Osteocyte (in vitro differentiated cells): Measurements from ENCODE around the gene GRM3. TPM values are rescaled to one million over a fixed set of nuclear protein-coding genes. Genes with fewer than 3 reads are reported as not detected.

Source experiments
- DNase-seq: peaks from one replicate; pipeline ENCODE4 v3.0.0; 2021; ENCODE audit warnings: mixed read lengths; ENCODE audit not compliant: unreplicated experiment; ENCODE audit errors: extremely low spot score
- H3K27ac Mint-ChIP-seq: one replicate; pipeline ENCODE4 v1.8.0; 2021; ENCODE audit warnings: mild to moderate bottlenecking, mixed read lengths; ENCODE audit not compliant: unreplicated experiment
- H3K27me3 Mint-ChIP-seq: one replicate; pipeline ENCODE4 v1.8.0; 2021; ENCODE audit warnings: mixed read lengths; ENCODE audit not compliant: unreplicated experiment
- H3K36me3 Mint-ChIP-seq: one replicate; pipeline ENCODE4 v1.8.0; 2021; ENCODE audit warnings: mixed read lengths; ENCODE audit not compliant: unreplicated experiment
- H3K4me1 Mint-ChIP-seq: one replicate; pipeline ENCODE4 v1.8.0; 2021; ENCODE audit warnings: mixed read lengths; ENCODE audit not compliant: unreplicated experiment
- H3K4me3 Mint-ChIP-seq: one replicate; pipeline ENCODE4 v1.8.0; 2021; ENCODE audit warnings: mild to moderate bottlenecking, moderate library complexity, mixed read lengths; ENCODE audit not compliant: unreplicated experiment
- H3K9me3 Mint-ChIP-seq: one replicate; pipeline ENCODE4 v1.8.0; 2021; ENCODE audit warnings: mixed read lengths; ENCODE audit not compliant: unreplicated experiment
- CTCF ChIP-seq: fragments of 200-600 bp; sonication (generic); IDR thresholded peaks from 2 replicates; pipeline ENCODE4 v1.5.0; 2021; ENCODE audit warnings: antibody characterized with exemption, mild to moderate bottlenecking, moderate library complexity
- total RNA-seq: library from RNA; stranded (reverse); gene quantifications from 2 replicates; pipeline ENCODE4 v1.2.1, GENCODE V29; 2021

GRM3 gene
- total RNA-seq, 1 donor from 2014 or later: not detected

GRCh38 chr7:86823769-86824168 lies 180.1 kb downstream of the GRM3 start:
- H3K9me3 Mint-ChIP-seq: no peaks in the 10 kb centered on the region
- no peaks in the 10 kb centered on the region for H3K4me1 Mint-ChIP-seq
- DNase-seq: no peak
- no peak for TF ChIP-seq CTCF
- no peaks in the 10 kb centered on the region for H3K36me3 Mint-ChIP-seq
- no peak overlapping the region for H3K27ac Mint-ChIP-seq
- H3K27me3 Mint-ChIP-seq: peaks cover 10% of the 10 kb centered on the region
- no peak overlapping the region for H3K4me3 Mint-ChIP-seq

- H3K4me3 Mint-ChIP-seq: no peak overlapping the region
- no peak for TF ChIP-seq CTCF
- no peak overlapping the region for H3K27ac Mint-ChIP-seq
Measured at GRCh38 chr7:86825264-86825663, 181.6 kb downstream of the GRM3 start.

GRCh38 chr7:86826948-86827347 lies 183.2 kb downstream of the GRM3 start:
- H3K27me3 Mint-ChIP-seq: peaks cover 8% of the 10 kb centered on the region
- H3K4me3 Mint-ChIP-seq: no peak overlapping the region
- no peak overlapping the region for H3K27ac Mint-ChIP-seq
- H3K9me3 Mint-ChIP-seq: no peaks in the 10 kb centered on the region
- H3K4me1 Mint-ChIP-seq: no peaks in the 10 kb centered on the region
- no peak for TF ChIP-seq CTCF
- DNase-seq: no peak
- no peaks in the 10 kb centered on the region for H3K36me3 Mint-ChIP-seq

More at GRCh38 chr7:86825264-86825663, 181.6 kb downstream of the GRM3 start:
- no peak for DNase-seq
- Mint-ChIP-seq H3K4me1 (no peaks in the 10 kb centered on the region), H3K27me3 (peaks cover 10% of the 10 kb centered on the region), H3K36me3 (no peaks in the 10 kb centered on the region), H3K9me3 (no peaks in the 10 kb centered on the region)

GRCh38 chr7:86833360-86833759 lies 189.7 kb downstream of the GRM3 start:
- Mint-ChIP-seq H3K27ac (no peak overlapping the region), H3K4me3 (no peak overlapping the region), H3K4me1 (no peaks in the 10 kb centered on the region), H3K27me3 (no peaks in the 10 kb centered on the region), H3K36me3 (no peaks in the 10 kb centered on the region), H3K9me3 (no peaks in the 10 kb centered on the region)
- no peak for DNase-seq
- no peak for TF ChIP-seq CTCF

GRCh38 chr7:86837235-86837634 lies 193.5 kb downstream of the GRM3 start:
- no peaks in the 10 kb centered on the region for H3K36me3 Mint-ChIP-seq
- no peak for TF ChIP-seq CTCF
- H3K9me3 Mint-ChIP-seq: peaks cover 3% of the 10 kb centered on the region
- H3K27me3 Mint-ChIP-seq: no peaks in the 10 kb centered on the region
- DNase-seq: no peak
- no peak overlapping the region for H3K4me3 Mint-ChIP-seq
- H3K27ac Mint-ChIP-seq: no peak overlapping the region
- no peaks in the 10 kb centered on the region for H3K4me1 Mint-ChIP-seq
